ENCODE data around the gene FAM20B. TPM values are rescaled to one million over a fixed set of nuclear protein-coding genes. Genes with fewer than 3 reads are reported as not detected.
A peak's percentile ranks its signal among the peaks of the same experiment; 100 is the strongest.

The FAM20B gene
- total and polyA plus RNA-seq, 10 donors, result 5.8 to 38.0 (median 24.7) TPM

DNA sequence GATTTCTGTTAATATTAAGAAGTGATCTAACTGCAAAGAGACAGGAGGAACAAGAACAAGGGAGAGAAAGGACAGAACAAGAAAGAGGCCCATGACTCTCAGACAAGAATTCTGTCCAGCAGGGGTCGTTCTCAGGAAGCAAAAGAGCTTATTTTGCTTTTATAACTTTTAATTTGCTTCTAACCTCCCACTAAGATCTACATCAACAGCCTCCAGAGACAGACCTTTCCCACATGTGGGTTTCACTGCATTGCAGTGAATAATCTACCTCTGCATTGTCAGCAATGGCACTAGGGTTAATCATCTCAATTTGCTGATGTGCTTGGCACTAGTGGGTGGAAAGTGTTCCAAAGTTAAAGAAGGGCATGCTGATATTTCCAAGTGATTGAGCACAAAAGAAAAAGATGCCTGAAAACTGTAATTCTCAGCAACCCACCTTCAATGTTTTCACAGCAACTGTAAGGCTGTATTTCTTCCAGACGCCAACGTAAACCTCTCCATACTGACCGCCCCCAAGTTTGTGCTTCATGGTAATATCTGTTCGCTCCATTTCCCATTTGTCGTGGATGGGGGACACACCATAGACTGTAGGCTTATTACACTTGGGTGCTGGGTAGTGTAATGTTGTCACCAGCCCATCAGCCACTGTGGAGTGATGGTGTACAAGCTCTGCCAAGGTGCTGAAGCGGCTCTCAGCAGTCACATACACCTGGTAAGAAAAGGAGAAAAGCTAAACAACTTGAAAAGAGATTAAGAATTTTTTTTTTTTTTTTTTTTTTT, 95.7 kb downstream of the FAM20B start:
- no peak for DNase-seq
- Histone ChIP-seq H3K9me3 (no peaks in the 10 kb centered on the region), H3K27ac (no peak overlapping the region), H3K4me3 (no peak overlapping the region), H3K27me3 (replicated peaks in 1 of 7) (no peaks in the 10 kb centered on the region), H3K4me1 (peaks cover 0 to 10% (median 0%) of the 10 kb centered on the region in 6 donors), H3K36me3 (peaks cover 0 to 74% (median 34%) of the 10 kb centered on the region in 6 donors)
- 84 to 86% (median 86%) methylated on average over 7 of the region's 7 CpGs for WGBS, 5 donors
- TF ChIP-seq POLR2A (IDR thresholded peaks at IDR 0.05), result no peak
- TF ChIP-seq, protein P1, sequence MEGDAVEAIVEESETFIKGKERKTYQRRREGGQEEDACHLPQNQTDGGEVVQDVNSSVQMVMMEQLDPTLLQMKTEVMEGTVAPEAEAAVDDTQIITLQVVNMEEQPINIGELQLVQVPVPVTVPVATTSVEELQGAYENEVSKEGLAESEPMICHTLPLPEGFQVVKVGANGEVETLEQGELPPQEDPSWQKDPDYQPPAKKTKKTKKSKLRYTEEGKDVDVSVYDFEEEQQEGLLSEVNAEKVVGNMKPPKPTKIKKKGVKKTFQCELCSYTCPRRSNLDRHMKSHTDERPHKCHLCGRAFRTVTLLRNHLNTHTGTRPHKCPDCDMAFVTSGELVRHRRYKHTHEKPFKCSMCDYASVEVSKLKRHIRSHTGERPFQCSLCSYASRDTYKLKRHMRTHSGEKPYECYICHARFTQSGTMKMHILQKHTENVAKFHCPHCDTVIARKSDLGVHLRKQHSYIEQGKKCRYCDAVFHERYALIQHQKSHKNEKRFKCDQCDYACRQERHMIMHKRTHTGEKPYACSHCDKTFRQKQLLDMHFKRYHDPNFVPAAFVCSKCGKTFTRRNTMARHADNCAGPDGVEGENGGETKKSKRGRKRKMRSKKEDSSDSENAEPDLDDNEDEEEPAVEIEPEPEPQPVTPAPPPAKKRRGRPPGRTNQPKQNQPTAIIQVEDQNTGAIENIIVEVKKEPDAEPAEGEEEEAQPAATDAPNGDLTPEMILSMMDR (IDR thresholded peaks at IDR 0.05 in 8 of 11, conservative IDR thresholded peaks at IDR 0.05 in 3 of 11), result peak in 10 of 11 experiments; percentile 10 to 66 (median 53)
- intact Hi-C loops (cut with DNase I; ENCODE audit: low total_unique reads), result loop anchor here (10.0 kb wide), 1 partner anchor 173 kb away; the partner anchor contains the start of gene SOAT1

DNA sequence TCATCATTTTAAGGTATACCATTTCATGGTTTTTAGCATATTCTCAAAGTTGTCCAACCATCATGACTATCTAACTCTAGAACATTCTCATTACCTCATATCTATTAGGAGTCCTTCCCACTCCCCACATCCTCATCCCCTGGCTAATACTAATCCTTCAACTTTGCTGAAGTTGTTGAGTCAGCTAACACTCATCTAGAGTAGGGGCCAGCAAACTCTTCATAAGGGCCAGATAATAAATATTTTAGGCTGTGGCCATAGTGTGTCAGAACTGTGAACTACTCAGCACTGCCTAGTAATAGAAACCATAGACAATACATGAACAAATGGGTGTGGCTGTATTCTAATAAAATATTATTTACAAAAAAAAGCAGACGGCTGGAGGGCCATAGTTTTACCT, 99.2 kb downstream of the FAM20B start:
- H3K27ac ChIP-seq, result no peak overlapping the region
- no peak for DNase-seq
- TF ChIP-seq, protein P1 (IDR thresholded peaks at IDR 0.05 in 8 of 11, conservative IDR thresholded peaks at IDR 0.05 in 3 of 11), result no peak
- no peak for TF ChIP-seq POLR2AphosphoS5 (IDR thresholded peaks at IDR 0.05)
- TF ChIP-seq POLR2A (IDR thresholded peaks at IDR 0.05), result no peak
- peaks cover 0 to 41% (median 12%) of the 10 kb centered on the region in 6 donors for H3K36me3 ChIP-seq
- 94 to 100% (median 97%) methylated on average over 1 of the region's 1 CpG for WGBS, 5 donors
- no peaks in the 10 kb centered on the region for H3K27me3 ChIP-seq (replicated peaks in 1 of 7)
- peaks cover 5 to 21% (median 11%) of the 10 kb centered on the region in 6 donors for H3K4me1 ChIP-seq
- no peak overlapping the region for H3K4me3 ChIP-seq
- no peaks in the 10 kb centered on the region for H3K9me3 ChIP-seq
- intact Hi-C loops (cut with DNase I; ENCODE audit: low total_unique reads), result loop anchor here (10.0 kb wide), 1 partner anchor 170 kb away; the partner anchor contains the start of gene SOAT1

Other genes starting within 250 kb of the FAM20B start
- 10 to 100 TPM in 4 of 7 donors, 1 to 10 TPM in 3; 3.3 to 27.0 (median 15.6) TPM for gene ANGPTL1, start 154.8 kb upstream of the FAM20B start, total RNA-seq
- gene ANGPTL1, start 154.8 kb upstream of the FAM20B start, polyA plus RNA-seq, result 1 to 10 TPM; 1.4 to 3.5 (median 2.9) TPM
- gene TOR3A, start 56.2 kb downstream of the FAM20B start, total RNA-seq, result 10 to 100 TPM; 38.5 to 51.7 (median 42.1) TPM
- gene TOR3A, start 56.2 kb downstream of the FAM20B start, polyA plus RNA-seq, result 10 to 100 TPM; 27.9 to 42.2 (median 41.0) TPM
- gene ABL2, start 203.8 kb downstream of the FAM20B start, total RNA-seq, result 10 to 100 TPM; 12.8 to 21.7 (median 17.7) TPM
- 1 to 10 TPM; 1.3 to 2.6 (median 1.5) TPM for gene ABL2, start 203.8 kb downstream of the FAM20B start, polyA plus RNA-seq

All from spleen (tissue), 11 donors.